IPS-NIHi7 (cell line): ENCODE measurements around the gene FEM1C.
"Not testable (repeated sequence)": the region's sequence is repeated elsewhere in the genome, so short reads cannot be mapped to it uniquely, and the experiment has no call there.

ENCODE experiments used
- DNase-seq: peaks from one replicate; pipeline ENCODE4 v3.0.0; 2012; ENCODE audit warnings: mixed read lengths; ENCODE audit errors: extremely low spot score

The FEM1C gene

DNA sequence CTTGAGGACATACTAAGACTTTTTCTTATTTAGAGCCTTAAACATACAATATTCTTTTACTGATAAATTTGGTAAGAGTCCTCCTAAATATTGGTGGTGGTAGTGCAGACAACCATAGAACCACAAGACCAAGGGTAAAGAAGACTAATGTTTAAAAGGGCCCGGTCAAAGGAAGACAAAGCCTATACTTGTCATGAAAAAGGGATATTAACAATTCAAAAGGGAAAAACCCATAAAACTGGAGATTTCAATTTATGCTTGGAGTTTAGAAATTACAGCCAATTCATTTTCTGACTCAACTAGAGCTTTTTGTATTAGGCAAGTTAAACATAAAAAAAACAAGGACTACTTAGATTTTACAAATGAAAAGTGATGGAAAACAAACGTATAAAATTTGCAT lies 24.4 kb downstream of the FEM1C start:
- DNase-seq: no peak

DNA sequence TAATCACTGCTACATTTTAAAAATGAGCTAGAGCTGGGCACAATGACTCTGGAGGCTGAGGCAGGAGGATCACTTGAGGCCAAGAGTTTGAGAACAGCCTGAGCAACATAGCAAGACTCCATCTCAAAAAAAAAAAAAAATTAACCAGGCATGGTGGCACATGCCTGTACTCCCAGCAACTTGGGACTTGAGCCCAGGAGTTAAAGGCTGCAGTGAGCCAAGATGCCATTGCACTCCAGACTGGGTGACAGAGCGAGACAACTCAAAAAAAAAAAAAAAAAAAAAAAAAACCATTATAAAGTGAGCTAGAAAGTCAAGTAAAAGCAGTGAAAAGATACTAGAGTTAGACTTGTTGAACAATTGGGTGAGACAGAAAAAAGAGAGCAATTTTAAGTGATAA lies 28.2 kb downstream of the FEM1C start:
- no peak for DNase-seq

DNA sequence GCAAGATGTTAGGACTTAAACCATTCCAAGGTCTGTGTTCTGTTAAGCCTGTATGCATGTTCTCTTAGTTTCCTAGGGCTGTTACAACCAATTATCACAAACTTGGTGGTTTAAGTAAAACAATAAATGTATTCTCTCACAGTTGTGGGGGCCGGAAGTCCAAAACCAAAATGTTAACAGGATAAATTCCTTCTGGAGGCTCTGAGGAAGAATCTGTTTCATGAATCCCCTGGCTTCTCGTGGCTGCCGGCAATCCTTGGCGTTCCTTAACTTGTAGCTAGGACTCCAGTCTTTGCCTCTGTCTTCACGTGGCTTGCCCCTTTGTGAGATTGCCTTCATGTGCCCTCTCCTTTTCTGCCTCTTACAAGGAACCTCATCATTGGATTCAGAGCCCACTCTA lies 30.4 kb downstream of the FEM1C start:
- DNase-seq: no peak

GRCh38 chr5:115511632-115512031 lies 32.9 kb downstream of the FEM1C start:
- no peak for DNase-seq

- no peak for DNase-seq
Measured at GRCh38 chr5:115510145-115510645, 34.4 kb downstream of the FEM1C start.

DNA sequence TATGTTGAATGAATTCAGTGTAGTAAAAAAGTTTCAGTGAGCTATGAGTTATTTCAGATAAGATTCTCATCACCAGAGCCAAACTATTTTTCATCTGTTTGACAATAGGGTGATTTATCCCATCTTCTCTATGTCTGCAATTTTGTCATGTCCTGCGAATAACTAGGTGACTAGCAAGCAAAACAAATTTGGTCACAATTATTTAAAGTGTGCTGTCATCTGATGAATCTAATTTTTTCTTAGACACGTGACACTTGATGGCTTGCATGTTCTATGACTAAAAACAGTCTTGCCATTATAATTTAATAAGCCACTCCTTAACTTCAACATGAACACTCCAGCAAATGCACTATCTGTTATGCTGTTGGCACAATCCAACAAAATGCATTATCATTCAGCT lies 35.0 kb downstream of the FEM1C start:
- DNase-seq: no peak

DNA sequence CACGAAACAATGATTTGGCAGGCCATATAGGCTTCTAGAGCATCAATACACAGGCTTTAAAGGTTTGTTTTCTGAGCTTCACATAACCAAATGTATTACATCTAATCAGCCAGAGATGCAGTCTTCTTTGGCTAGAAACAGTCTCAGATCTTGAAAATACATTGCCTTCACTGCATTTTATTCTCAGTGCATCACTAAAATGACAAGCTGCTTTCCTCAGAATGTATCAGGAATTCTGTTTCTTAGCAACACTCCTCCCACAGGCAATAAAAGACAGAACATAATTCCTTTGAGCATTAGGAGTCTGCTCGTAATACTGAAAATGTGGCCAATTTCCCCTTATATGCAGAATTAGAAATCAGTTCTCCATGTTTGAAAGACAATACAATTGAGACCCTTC lies 36.9 kb downstream of the FEM1C start:
- no peak for DNase-seq

GRCh38 chr5:115503420-115503819 lies 41.2 kb downstream of the FEM1C start:
- DNase-seq: no peak

GRCh38 chr5:115501464-115502210 lies 42.9 kb downstream of the FEM1C start:
- DNase-seq: no peak

GRCh38 chr5:115500225-115500624 lies 44.4 kb downstream of the FEM1C start:
- DNase-seq: no peak

DNA sequence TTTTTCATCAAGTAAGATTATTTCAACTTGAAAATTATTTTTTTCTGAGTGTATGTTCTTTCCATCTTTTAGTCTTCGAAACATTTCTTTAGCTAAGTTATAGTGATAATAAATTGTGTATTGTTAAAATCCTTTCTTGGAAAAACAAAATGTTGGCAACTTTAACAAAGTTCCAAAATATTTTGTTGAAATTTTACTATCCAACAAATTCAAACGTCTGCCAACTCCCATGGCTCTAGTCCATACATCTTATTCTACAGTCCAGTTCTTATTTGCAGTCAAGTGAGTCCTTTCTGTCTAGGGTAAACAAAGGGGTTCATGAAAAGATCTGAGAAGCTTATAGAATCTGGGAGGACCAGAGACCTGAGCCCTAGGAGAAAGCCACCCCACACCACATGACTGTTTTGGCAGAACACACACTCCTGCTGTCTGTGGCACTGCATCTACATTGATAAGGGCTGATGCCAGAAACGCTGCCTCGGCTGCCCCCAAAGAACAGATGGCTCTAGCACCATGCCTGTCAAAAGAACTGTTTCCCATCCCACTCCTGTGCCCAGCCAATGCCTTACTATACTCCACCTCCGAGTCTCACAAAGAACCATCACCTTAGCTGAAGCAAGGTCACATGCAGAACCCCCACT lies 47.5 kb downstream of the FEM1C start:
- no peak for DNase-seq

DNA sequence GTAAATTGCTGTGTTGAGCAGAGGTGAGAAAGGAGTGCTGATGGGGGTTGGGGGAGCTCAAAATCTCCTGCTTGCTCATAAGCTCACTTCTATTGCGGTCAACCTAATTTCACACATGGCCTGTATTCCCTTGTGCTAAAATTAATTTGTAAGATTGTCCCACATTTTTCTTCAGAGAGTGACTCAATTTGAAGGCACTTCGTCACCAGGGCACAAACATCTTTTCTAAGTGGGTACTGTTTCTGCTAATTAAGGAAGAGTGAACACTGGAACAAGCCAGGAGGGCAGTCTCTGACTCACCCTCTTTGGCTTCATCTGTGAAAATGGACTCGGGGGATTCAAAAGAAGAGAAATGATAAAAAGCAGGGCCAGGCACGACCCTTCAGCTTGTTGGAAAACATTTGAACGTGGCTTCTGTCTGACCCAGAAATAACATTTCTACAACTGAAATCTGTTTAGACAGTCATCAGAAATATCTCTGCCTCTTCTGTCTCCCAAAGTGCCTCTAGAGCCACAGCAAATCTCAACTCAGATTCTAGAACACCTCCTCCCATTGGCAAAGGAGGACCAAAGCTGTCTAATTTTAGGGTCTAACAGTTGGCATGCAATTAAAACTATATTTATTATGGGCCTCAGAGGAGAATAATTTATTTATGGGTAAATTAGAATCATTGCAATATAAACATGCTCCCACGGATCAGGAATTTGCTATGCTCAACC lies 49.8 kb downstream of the FEM1C start:
- no peak for DNase-seq

DNA sequence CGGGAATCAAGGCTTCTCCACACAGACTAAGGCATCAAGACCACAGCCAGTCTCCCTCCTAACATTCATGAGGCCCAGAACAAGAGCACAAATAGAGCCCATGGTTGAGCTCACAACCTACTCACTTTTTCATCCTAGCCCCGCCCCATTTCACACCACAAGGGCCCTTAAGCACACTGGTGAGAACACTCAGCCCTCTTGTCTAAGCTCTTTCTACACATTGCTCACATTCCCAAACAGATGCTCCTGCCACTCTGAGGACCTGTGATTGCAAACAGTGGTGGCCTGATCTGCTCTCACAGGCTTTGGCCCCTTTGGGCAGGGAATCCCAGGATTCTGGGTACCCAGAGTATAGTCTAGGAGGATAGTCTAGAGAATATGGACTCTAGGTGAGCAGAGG lies 54.0 kb downstream of the FEM1C start:
- DNase-seq: no peak

DNA sequence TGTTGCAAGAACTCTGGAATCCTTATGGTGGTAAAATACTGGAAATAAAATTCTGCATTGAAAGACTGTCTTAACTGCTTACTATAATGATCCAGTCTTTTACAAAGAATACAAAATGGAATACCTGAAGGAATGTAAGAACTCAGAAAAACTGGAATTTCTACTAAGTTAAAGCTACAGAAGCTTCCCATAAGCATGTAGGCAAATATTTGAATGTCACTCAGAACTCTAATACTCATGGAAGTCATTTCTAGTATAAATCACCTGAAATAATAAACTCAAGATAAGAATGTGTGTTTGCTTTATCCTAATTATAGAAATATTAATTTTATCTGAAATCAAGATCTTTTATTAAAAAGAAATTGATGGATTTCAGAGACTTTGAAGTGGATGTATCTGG lies 54.8 kb downstream of the FEM1C start:
- no peak for DNase-seq

GRCh38 chr5:115487756-115488155 lies 56.8 kb downstream of the FEM1C start:
- no peak for DNase-seq

DNA sequence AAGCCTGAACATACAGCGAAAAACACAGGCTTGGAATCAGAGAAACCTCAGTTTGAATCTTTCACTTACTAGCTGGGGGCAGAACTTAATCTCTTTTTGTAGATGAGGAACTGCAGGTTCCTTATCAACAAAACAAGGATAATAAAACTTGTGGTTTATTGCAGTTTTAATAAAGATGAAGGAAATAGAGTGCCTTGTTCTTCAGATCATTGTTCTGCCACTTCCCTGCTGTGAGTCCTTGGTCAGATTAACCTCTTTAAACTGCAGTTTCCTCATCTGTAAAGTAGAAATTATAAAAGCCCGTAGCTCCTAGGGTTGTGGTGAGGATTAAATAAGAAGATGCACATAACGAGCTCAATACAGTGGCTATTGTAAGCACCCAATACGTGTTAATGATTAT lies 57.4 kb downstream of the FEM1C start:
- no peak for DNase-seq

GRCh38 chr5:115486728-115487127 lies 57.8 kb downstream of the FEM1C start:
- no peak for DNase-seq

DNA sequence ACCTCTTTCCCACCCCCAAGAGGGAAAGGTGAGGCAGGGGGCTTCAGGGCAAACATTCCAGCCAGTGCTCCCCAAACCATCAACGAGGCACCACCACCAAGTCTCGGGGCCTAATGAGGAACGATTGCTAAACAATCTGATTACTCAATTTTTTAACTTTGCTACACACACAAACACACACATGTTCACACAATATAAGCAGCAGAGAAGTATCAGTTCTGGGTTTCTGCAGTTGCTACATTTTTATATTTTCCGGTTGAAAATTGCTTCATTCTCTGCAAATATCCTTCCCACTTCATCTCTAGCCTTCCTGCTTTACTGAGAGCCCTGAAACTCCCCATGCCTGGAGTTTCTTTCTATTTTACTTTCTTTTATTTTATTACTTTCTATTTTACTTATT lies 60.2 kb downstream of the FEM1C start:
- no peak for DNase-seq

GRCh38 chr5:115480900-115481299 lies 63.7 kb downstream of the FEM1C start:
- DNase-seq: no peak

DNA sequence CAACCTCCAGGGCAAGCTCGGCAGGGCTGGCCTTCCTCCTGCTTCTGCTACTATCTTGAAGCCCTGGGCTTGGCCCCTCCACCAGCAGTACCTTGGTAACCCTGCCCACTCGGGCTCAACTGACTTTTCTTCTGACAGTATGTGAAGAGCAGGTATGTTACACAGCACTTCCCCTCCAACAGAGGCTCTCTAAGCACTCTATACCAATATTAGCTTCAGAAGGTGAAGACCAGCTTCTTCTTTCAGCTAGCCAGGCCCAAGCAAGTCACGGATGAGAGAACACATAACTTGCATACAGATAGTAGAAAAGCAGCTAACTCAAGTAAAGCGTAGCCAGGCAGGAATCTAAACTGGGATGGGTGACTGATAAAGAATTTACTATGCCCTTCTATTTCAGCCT lies 64.3 kb downstream of the FEM1C start:
- DNase-seq: no peak

DNA sequence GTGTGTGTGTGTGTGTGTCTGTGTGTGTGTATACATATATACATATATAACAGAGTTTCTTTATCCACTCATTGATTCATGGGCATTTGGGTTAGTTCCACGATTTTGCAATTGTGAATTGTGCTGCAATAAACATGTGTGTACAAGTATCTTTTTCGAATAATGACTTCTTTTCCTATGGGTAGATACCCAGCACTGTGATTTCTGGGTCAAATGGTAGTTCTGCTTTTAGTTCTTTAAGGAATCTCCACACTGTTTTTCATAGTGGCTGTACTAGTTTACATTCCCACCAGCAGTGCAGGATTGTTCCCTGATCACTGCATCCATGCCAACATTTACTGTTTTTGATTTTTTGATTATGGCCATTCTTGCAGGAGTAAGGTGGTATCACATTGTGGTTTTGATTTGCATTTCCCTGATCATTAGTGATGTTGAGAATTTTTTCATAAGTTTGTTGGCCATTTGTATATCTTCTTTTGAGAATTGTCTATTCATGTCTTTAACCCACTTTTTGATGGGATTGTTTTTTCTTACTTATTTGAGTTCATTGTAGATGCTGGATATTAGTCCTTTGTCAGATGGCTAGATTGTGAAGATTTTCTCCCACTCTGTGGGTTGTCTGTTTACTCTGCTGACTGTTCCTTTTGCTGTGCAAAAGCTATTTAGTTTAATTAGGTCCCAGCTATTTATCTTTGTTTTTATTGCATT lies 65.3 kb downstream of the FEM1C start:
- DNase-seq: not testable (repeated sequence)

DNA sequence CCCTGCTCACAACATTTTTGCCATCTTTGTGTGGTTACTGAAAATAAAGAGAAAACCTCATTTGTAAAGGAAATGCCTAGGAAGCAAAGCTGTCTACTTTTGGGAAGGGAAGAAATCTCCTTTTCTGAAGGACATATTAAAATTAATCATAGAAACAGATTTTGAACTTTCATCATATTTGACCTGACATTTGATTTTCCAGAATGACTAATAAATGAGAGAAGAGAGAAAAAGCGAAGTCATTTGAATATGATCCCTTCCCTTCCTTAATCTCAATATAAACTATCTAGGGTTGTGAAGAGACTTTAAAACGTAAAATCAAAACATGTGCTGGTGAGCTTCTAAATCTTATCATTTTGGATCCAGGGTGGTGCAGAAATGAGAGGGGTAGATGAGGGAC lies 66.3 kb downstream of the FEM1C start:
- DNase-seq: no peak
